H1 (cell line): ENCODE data around the gene JAKMIP3. TPM values are rescaled to one million over a fixed set of nuclear protein-coding genes. Genes with fewer than 3 reads are reported as not detected.

ENCODE experiments used
- CTCF ChIA-PET: fragments of 300-600 bp; sonication (Branson Sonifier 250); formaldehyde crosslinking; loops from one replicate; lab custom pipeline; 2021; ENCODE audit not compliant: partially characterized antibody; lab: Charles Lee
- POLR2A ChIA-PET: fragments of 300-600 bp; sonication (Branson Sonifier 250); formaldehyde crosslinking; loops from one replicate; lab custom pipeline; 2021; ENCODE audit warnings: inconsistent platforms; ENCODE audit not compliant: partially characterized antibody; lab: Charles Lee
- DNase-seq, 2 experiments: peaks; one replicate each; pipeline versions ENCODE4 v3.0.0 to v3.0.0-alpha.2; 2010 to 2022; ENCODE audit warnings: low spot score in 2 of 2, low read depth in 1 of 2, mixed read lengths in 1 of 2
- FAIRE-seq: peaks from 2 replicates; lab custom pipeline; 2011; peaks lifted over from hg19 to GRCh38; lab: Jason Lieb, UNC
- H2AFZ ChIP-seq: 2 replicates; pipeline ENCODE4 v1.8.1; 2012; ENCODE audit warnings: low read length, inconsistent platforms
- H2AK5ac ChIP-seq: 2 replicates; pipeline ENCODE4 v1.6.1; 2013; ENCODE audit warnings: low read depth, low read length
- H2BK120ac ChIP-seq: replicated peaks from 2 replicates; pipeline ENCODE3; 2013; ENCODE audit warnings: low read depth, low read length, inconsistent platforms
- H2BK12ac ChIP-seq: 2 replicates; pipeline ENCODE4 v1.6.1; 2013; ENCODE audit warnings: low read depth, low read length
- H2BK15ac ChIP-seq: 2 replicates; pipeline ENCODE4 v1.6.1; 2013; ENCODE audit warnings: low read length
- H2BK20ac ChIP-seq: 2 replicates; pipeline ENCODE4 v1.6.1; 2013; ENCODE audit warnings: low read length
- H2BK5ac ChIP-seq: 2 replicates; pipeline ENCODE4 v1.6.1; 2013; ENCODE audit warnings: low read depth, low read length
- H3K14ac ChIP-seq: 2 replicates; pipeline ENCODE4 v1.6.1; 2013; ENCODE audit warnings: inconsistent platforms; ENCODE audit not compliant: insufficient read length
- H3K18ac ChIP-seq: 2 replicates; pipeline ENCODE4 v1.6.1; 2013; ENCODE audit warnings: low read length; ENCODE audit errors: extremely low read depth
- H3K23ac ChIP-seq: 2 replicates; pipeline ENCODE4 v1.6.1; 2013; ENCODE audit warnings: inconsistent platforms; ENCODE audit not compliant: insufficient read length
- H3K23me2 ChIP-seq: 2 replicates; pipeline ENCODE4 v1.6.1; 2013; ENCODE audit warnings: low read depth, low read length
- H3K27ac ChIP-seq: 2 replicates; pipeline ENCODE4 v1.6.1; 2011; ENCODE audit warnings: low read depth, low read length, inconsistent platforms
- H3K27me3 ChIP-seq, 4 experiments: replicated peaks in 1 of 4; 1 replicate in 1 of 4; 2 replicates in 3 of 4; pipeline versions ENCODE4 v1.6.1 to v1.8.1; 2011 to 2013; ENCODE audit warnings: low read length in 3 of 4, mild to moderate bottlenecking in 3 of 4, inconsistent platforms in 2 of 4, mixed read lengths in 2 of 4, moderate library complexity in 1 of 4; ENCODE audit not compliant: control insufficient read depth in 3 of 4, insufficient read depth in 3 of 4; ENCODE audit errors: extremely low read depth in 1 of 4
- H3K36me3 ChIP-seq, 4 experiments: 2 replicates each; pipeline versions ENCODE4 v1.6.1 to v1.8.1; 2011 to 2013; ENCODE audit warnings: mild to moderate bottlenecking in 4 of 4, low read length in 3 of 4, moderate library complexity in 2 of 4, control low read depth in 1 of 4, inconsistent platforms in 1 of 4; ENCODE audit not compliant: insufficient read depth in 4 of 4, control insufficient read depth in 2 of 4
- H3K4ac ChIP-seq: replicated peaks from 2 replicates; pipeline ENCODE3; 2013; ENCODE audit warnings: low read length, low read depth, mixed read lengths, inconsistent platforms; ENCODE audit not compliant: insufficient read length
- H3K4me1 ChIP-seq, 4 experiments: replicated peaks in 1 of 4; 1 replicate in 1 of 4; 2 replicates in 3 of 4; pipeline versions ENCODE4 v1.6.1 to v1.8.1; 2011 to 2013; ENCODE audit warnings: low read length in 3 of 4, inconsistent platforms in 2 of 4, mixed read lengths in 1 of 4; ENCODE audit not compliant: insufficient read depth in 4 of 4, control insufficient read depth in 3 of 4
- H3K4me2 ChIP-seq, 2 experiments: 2 replicates each; pipeline versions ENCODE4 v1.6.1 to v1.8.1; 2011 to 2013; ENCODE audit warnings: low read depth in 2 of 2, low read length in 2 of 2, control low read depth in 1 of 2, inconsistent platforms in 1 of 2, mild to moderate bottlenecking in 1 of 2; ENCODE audit not compliant: insufficient read depth in 1 of 2
- H3K4me3 ChIP-seq, 4 experiments: fragments of 200-600, 300-600 bp in 1 of 4; sonication (generic), shearing (Covaris generic), sonication (Bioruptor Twin) in 1 of 4; 2 replicates each; pipeline versions ENCODE4 v1.5.1 to v1.8.1; 2011 to 2016; ENCODE audit warnings: low read length in 4 of 4, low read depth in 3 of 4, control low read depth in 2 of 4, inconsistent platforms in 2 of 4, mild to moderate bottlenecking in 2 of 4, mixed read lengths in 1 of 4, moderate library complexity in 1 of 4; ENCODE audit not compliant: insufficient read depth in 2 of 4; ENCODE audit errors: extremely low read depth in 1 of 4
- H3K56ac ChIP-seq: replicated peaks from 2 replicates; pipeline ENCODE3; 2013; ENCODE audit warnings: low read depth, mild to moderate bottlenecking, mixed read lengths, low read length, inconsistent platforms; ENCODE audit not compliant: insufficient read length
- H3K79me1 ChIP-seq: 2 replicates; pipeline ENCODE4 v1.6.1; 2013; ENCODE audit warnings: low read depth, low read length, control low read depth
- H3K79me2 ChIP-seq, 2 experiments: 2 replicates each; pipeline versions ENCODE4 v1.6.1 to v1.8.1; 2012 to 2013; ENCODE audit warnings: low read length in 2 of 2, mild to moderate bottlenecking in 2 of 2, inconsistent platforms in 1 of 2; ENCODE audit not compliant: insufficient read depth in 2 of 2, control insufficient read depth in 1 of 2
- H3K9ac ChIP-seq, 4 experiments: replicated peaks in 1 of 4; 1 replicate in 1 of 4; 2 replicates in 3 of 4; pipeline versions ENCODE4 v1.6.1 to v1.8.1; 2011 to 2013; ENCODE audit warnings: low read depth in 3 of 4, low read length in 3 of 4, control low read depth in 2 of 4, mild to moderate bottlenecking in 2 of 4, moderate library complexity in 2 of 4, inconsistent platforms in 1 of 4; ENCODE audit errors: extremely low read depth in 1 of 4
- H3K9me3 ChIP-seq, 2 experiments: 2 replicates each; pipeline versions ENCODE4 v1.6.1 to v1.8.1; 2012 to 2013; ENCODE audit warnings: mild to moderate bottlenecking in 2 of 2, moderate library complexity in 2 of 2, control low read depth in 1 of 2, inconsistent platforms in 1 of 2, low read depth in 1 of 2, low read length in 1 of 2, mixed read lengths in 1 of 2; ENCODE audit not compliant: insufficient read depth in 2 of 2
- H4K20me1 ChIP-seq, 2 experiments: replicated peaks in 1 of 2; 2 replicates each; pipeline versions ENCODE3 to v1.8.1; 2011 to 2013; ENCODE audit warnings: inconsistent platforms in 2 of 2, low read length in 2 of 2, mild to moderate bottlenecking in 1 of 2; ENCODE audit not compliant: insufficient read depth in 2 of 2, control insufficient read depth in 1 of 2
- H4K5ac ChIP-seq: 2 replicates; pipeline ENCODE4 v1.6.1; 2013; ENCODE audit warnings: low read length, low read depth, mixed read lengths, inconsistent platforms; ENCODE audit not compliant: insufficient read length
- H4K8ac ChIP-seq: 2 replicates; pipeline ENCODE4 v1.8.0; 2013; ENCODE audit warnings: mild to moderate bottlenecking, moderate library complexity, low read length, inconsistent platforms; ENCODE audit not compliant: insufficient read depth; ENCODE audit errors: extremely low read depth
- H4K91ac ChIP-seq: replicated peaks from 2 replicates; pipeline ENCODE3; 2013; ENCODE audit warnings: low read length, mixed read lengths, inconsistent platforms; ENCODE audit not compliant: insufficient read length
- ATF3 ChIP-seq: IDR thresholded peaks from 2 replicates; pipeline ENCODE4 v1.6.1; 2011; ENCODE audit warnings: low read depth, mild to moderate bottlenecking, low read length; ENCODE audit not compliant: insufficient read depth
- CREB1 ChIP-seq: IDR thresholded peaks from 2 replicates; pipeline ENCODE4 v1.6.1; 2012; ENCODE audit warnings: inconsistent platforms
- CTCF ChIP-seq, 3 experiments: IDR thresholded peaks; 1 replicate in 2 of 3; 2 replicates in 1 of 3; pipeline versions ENCODE4 v1.5.1 to v1.6.1; 2011; ENCODE audit warnings: low read length in 3 of 3, mild to moderate bottlenecking in 3 of 3, inconsistent platforms in 2 of 3, low read depth in 1 of 3, moderate library complexity in 1 of 3; ENCODE audit not compliant: insufficient read depth in 1 of 3; ENCODE audit errors: control extremely low read depth in 1 of 3
- EGR1 ChIP-seq: IDR thresholded peaks from 2 replicates; pipeline ENCODE4 v1.6.1; 2011; ENCODE audit warnings: low read depth, low read length, borderline replicate concordance
- EP300 ChIP-seq, 2 experiments: IDR thresholded peaks; 1 replicate in 1 of 2; 2 replicates in 1 of 2; pipeline ENCODE4 v1.6.1; 2011 to 2012; ENCODE audit warnings: low read depth in 2 of 2, low read length in 2 of 2, mild to moderate bottlenecking in 2 of 2, borderline replicate concordance in 1 of 2, inconsistent platforms in 1 of 2, moderate library complexity in 1 of 2
- FOSL1 ChIP-seq: IDR thresholded peaks from 2 replicates; pipeline ENCODE4 v1.6.1; 2011; ENCODE audit warnings: mild to moderate bottlenecking, low read depth, low read length, moderate library complexity; ENCODE audit not compliant: insufficient read depth
- NRF1 ChIP-seq: IDR thresholded peaks from 2 replicates; pipeline ENCODE4 v1.6.1; 2011; ENCODE audit warnings: mild to moderate bottlenecking, low read depth, low read length, improper control_type of control experiment
- SIX5 ChIP-seq: IDR thresholded peaks from 2 replicates; pipeline ENCODE4 v1.6.1; 2011; ENCODE audit warnings: mild to moderate bottlenecking, low read depth, low read length
- SP4 ChIP-seq: IDR thresholded peaks from 2 replicates; pipeline ENCODE4 v1.6.1; 2012; ENCODE audit warnings: low read length, inconsistent platforms
- TEAD4 ChIP-seq: IDR thresholded peaks from 2 replicates; pipeline ENCODE4 v1.6.1; 2012; ENCODE audit warnings: low read depth, low read length, inconsistent platforms, mixed read lengths
- WGBS, 2 experiments: shearing (Covaris generic) in 1 of 2; methylation state at CpG; one replicate each; pipeline versions ENCODE4 v1.1.6 to v1.1.7; 2013 to 2015; ENCODE audit warnings: low lambda C conversion rate in 2 of 2, mixed read lengths in 2 of 2, inconsistent platforms in 1 of 2, low coverage in 1 of 2, missing lambda C conversion rate in 1 of 2; ENCODE audit not compliant: insufficient replicate concordance in 2 of 2, insufficient coverage in 1 of 2, insufficient read length in 1 of 2; ENCODE audit errors: extremely low coverage in 1 of 2, missing lambda C conversion rate in 1 of 2; 5-methylcytosine and 5-hydroxymethylcytosine counted together
- polyA plus RNA-seq, 7 experiments: library from polyadenylated mRNA; depleted of rRNA in 3 of 7; stranded (reverse) in 5 of 7; unstranded in 2 of 7; fragments of >200 nt in 5 of 7; fragments of 200-250 nt in 2 of 7; gene quantifications; 1 replicate in 5 of 7; 2 replicates in 1 of 7; 4 replicates in 1 of 7; pipeline versions ENCODE4 v1.2.1 to v1.2.3, GENCODE V29; 2011 to 2013; ENCODE audit warnings: missing spikeins in 2 of 7, mixed read lengths in 2 of 7
- total RNA-seq: library from RNA; stranded (reverse); fragmentation: NEBNext Ultra II Directional; extraction: Animal tissue kit (Norgen Biotek cat#: 25700); gene quantifications from 2 replicates; pipeline ENCODE4 v1.2.1, GENCODE V29; 2021

The JAKMIP3 gene
- total and polyA plus RNA-seq, 2 of the 8 experiments (the other 6 are each of a cell fraction or from before 2014, with no cell fraction given): 0.83 to 0.91 TPM

GRCh38 chr10:132059760-132060508 lies 5.8 kb upstream of the JAKMIP3 start:
- Histone ChIP-seq H3K23me2 (no peaks in the 10 kb centered on the region), H3K79me2 (no peaks in the 10 kb centered on the region), H2AK5ac (no peak overlapping the region; the same call in 1 of the 2 replicates), H2BK20ac (no peak overlapping the region), H3K14ac (no peak overlapping the region), H4K91ac (no peak overlapping the region), H3K4me2 (no peak overlapping the region), H2BK5ac (no peak overlapping the region), H3K4me3 (no peak overlapping the region), H3K18ac (no peak overlapping the region), H2BK120ac (no peak overlapping the region), H4K8ac (no peak overlapping the region), H3K27ac (no peak overlapping the region), H4K5ac (no peak overlapping the region), H4K20me1 (no peaks in the 10 kb centered on the region), H2BK15ac (peak overlapping the region; percentile 72; the same call in 1 of the 2 replicates), H2AFZ (no peak overlapping the region), H3K56ac (no peak overlapping the region), H3K4me1 (peaks cover 0 to 5% (median 2%) of the 10 kb centered on the region in 4 experiments; a peak in 4 of 7 replicates), H3K4ac (no peak overlapping the region), H3K9me3 (peaks cover 0 to 4% of the 10 kb centered on the region in 2 experiments; a peak in 1 of 4 replicates), H2BK12ac (no peak overlapping the region), H3K9ac (no peak overlapping the region), H3K27me3 (no peaks in the 10 kb centered on the region), H3K36me3 (no peaks in the 10 kb centered on the region), H3K79me1 (no peaks in the 10 kb centered on the region), H3K23ac (no peak overlapping the region)
- DNase-seq (peak in 1 of 2 experiments; percentile 33), FAIRE-seq (no peak)
- CTCF ChIA-PET: interaction anchor here (2.0 kb wide), 1 partner anchor 12 kb away, joined by 5 read pairs; no protein-coding TSS in a partner anchor
- WGBS, 2 experiments: 84% methylated on average over 11 of the region's 12 CpGs; no CpG with 5 or more reads in 1 of the 2 experiments
- POLR2A ChIA-PET: no interaction called here
- TF ChIP-seq CREB1 (no peak), EGR1 (no peak), TEAD4 (no peak), ATF3 (no peak), SP4 (no peak), FOSL1 (no peak), CTCF (IDR thresholded peaks at IDR 0.05; ENCODE audit: control extremely low read depth in 1 of 3, insufficient read depth in 1 of 3, low read depth in 1 of 3, low read length in 3 of 3) (no peak), SIX5 (no peak), NRF1 (no peak), EP300 (IDR thresholded peaks at IDR 0.05; ENCODE audit: borderline replicate concordance in 1 of 2, low read depth in 2 of 2, low read length in 2 of 2) (no peak)
